HCT116 (cell line): ENCODE data around the gene MEF2B. TPM values are rescaled to one million over a fixed set of nuclear protein-coding genes. Genes with fewer than 3 reads are reported as not detected.
A peak's percentile ranks its signal among the peaks of the same experiment; 100 is the strongest.

Source experiments
- ATAC-seq: fragments of 200-7000 bp; cut with Tn5 transposase; 2 replicates; pipeline ENCODE4 v1.9.1; 2020; ENCODE audit warnings: mild to moderate bottlenecking, moderate library complexity
- BruUV-seq: library from RNA; stranded (reverse); fragments of 400-500 nt; replicated peaks from 2 replicates; lab custom pipeline; 2021; lab: Mats Ljungman, UMichigan
- CTCF ChIA-PET: fragments of 300-600 bp; sonication (Branson Sonifier 250); formaldehyde crosslinking; loops from one replicate; lab custom pipeline; 2021; ENCODE audit warnings: antibody characterized with exemption; lab: Charles Lee
- POLR2A ChIA-PET: fragments of 300-600, 350-600 bp; sonication (Branson Sonifier 250); formaldehyde crosslinking; loops from one replicate; lab custom pipeline; 2021; ENCODE audit warnings: antibody characterized with exemption; lab: Charles Lee
- RAD21 ChIA-PET, 2 experiments: fragments of 300-600 bp; sonication (Branson Sonifier 250); formaldehyde crosslinking; loops; one replicate each; lab custom pipeline; 2023; ENCODE audit warnings: low total read pairs in 2 of 2; ENCODE audit not compliant: uncharacterized antibody in 2 of 2, unreplicated experiment in 2 of 2, low non-redundant PET in 1 of 2; lab: Charles Lee
- DNase-seq: peaks from one replicate; pipeline ENCODE4 v3.0.0-alpha.2; 2010; ENCODE audit warnings: low read depth, low spot score
- H2AFZ ChIP-seq: fragments of 200-600 bp; shearing (Covaris generic), sonication (generic); 2 replicates; pipeline ENCODE4 v1.6.1; 2017; ENCODE audit warnings: low read depth, mixed run types, mixed read lengths, antibody characterized with exemption, low read length; ENCODE audit not compliant: poor library complexity, severe bottlenecking
- H3K27ac ChIP-seq: 2 replicates; pipeline ENCODE4 v1.5.1; 2012; ENCODE audit warnings: low read depth, low read length
- H3K27me3 ChIP-seq: fragments of 200-600 bp; sonication (generic); 2 replicates; pipeline ENCODE4 v1.6.1; 2016; ENCODE audit warnings: mixed run types, low read length, mixed read lengths; ENCODE audit not compliant: insufficient read depth
- H3K36me3 ChIP-seq, 2 experiments: fragments of 200-500 bp in 1 of 2; fragments of 200-600 bp in 1 of 2; sonication (Bioruptor generic) in 1 of 2; sonication (generic) in 1 of 2; 2 replicates each; pipeline versions ENCODE4 v1.5.1 to v1.6.1; 2014 to 2016; ENCODE audit warnings: low read length in 2 of 2, inconsistent platforms in 1 of 2, mixed read lengths in 1 of 2, mixed run types in 1 of 2; ENCODE audit not compliant: insufficient read depth in 2 of 2, control insufficient read depth in 1 of 2
- H3K4me1 ChIP-seq, 2 experiments: fragments of 200-600 bp in 1 of 2; sonication (generic) in 1 of 2; 2 replicates each; pipeline versions ENCODE4 v1.5.1 to v1.6.1; 2012 to 2017; ENCODE audit warnings: low read length in 2 of 2, inconsistent platforms in 1 of 2, mild to moderate bottlenecking in 1 of 2, mixed read lengths in 1 of 2, mixed run types in 1 of 2, moderate library complexity in 1 of 2; ENCODE audit not compliant: insufficient read depth in 2 of 2, control insufficient read depth in 1 of 2
- H3K4me2 ChIP-seq: fragments of 200-600 bp; sonication (generic); 2 replicates; pipeline ENCODE4 v1.6.1; 2017; ENCODE audit warnings: mixed run types, low read length, mixed read lengths
- H3K4me3 ChIP-seq, 2 experiments: fragments of 200-600 bp in 1 of 2; sonication (generic) in 1 of 2; replicated peaks in 1 of 2; 2 replicates each; pipeline ENCODE4 v1.5.1; 2011 to 2016; ENCODE audit warnings: low read length in 2 of 2, control low read depth in 1 of 2, low read depth in 1 of 2, mild to moderate bottlenecking in 1 of 2, mixed read lengths in 1 of 2, mixed run types in 1 of 2
- H3K79me2 ChIP-seq: fragments of 200-600 bp; sonication (generic); 2 replicates; pipeline ENCODE4 v1.6.1; 2017; ENCODE audit warnings: mild to moderate bottlenecking, mixed run types, low read length, moderate library complexity, mixed read lengths; ENCODE audit not compliant: insufficient read depth
- H3K9ac ChIP-seq: fragments of 200-600 bp; sonication (generic); 2 replicates; pipeline ENCODE4 v1.6.1; 2016; ENCODE audit warnings: low read length, mixed read lengths
- H3K9me2 ChIP-seq: fragments of 200-600 bp; sonication (generic), shearing (Covaris generic); 2 replicates; pipeline ENCODE4 v1.6.1; 2017; ENCODE audit warnings: mixed run types, mild to moderate bottlenecking, moderate library complexity; ENCODE audit not compliant: insufficient read depth
- H3K9me3 ChIP-seq, 2 experiments: fragments of 200-500 bp in 1 of 2; fragments of 200-600 bp in 1 of 2; sonication (Bioruptor generic) in 1 of 2; sonication (generic) in 1 of 2; 2 replicates each; pipeline ENCODE4 v1.6.1; 2014 to 2017; ENCODE audit warnings: low read length in 2 of 2, mixed read lengths in 2 of 2, inconsistent platforms in 1 of 2, low read depth in 1 of 2, mild to moderate bottlenecking in 1 of 2, mixed run types in 1 of 2, moderate library complexity in 1 of 2; ENCODE audit not compliant: control insufficient read depth in 1 of 2, insufficient read depth in 1 of 2
- H4K20me1 ChIP-seq: fragments of 200-600 bp; sonication (generic), shearing (Covaris generic); 2 replicates; pipeline ENCODE4 v1.6.1; 2017; ENCODE audit warnings: mixed run types, mild to moderate bottlenecking, moderate library complexity; ENCODE audit not compliant: insufficient read depth
- CEBPB ChIP-seq: IDR thresholded peaks from 2 replicates; pipeline ENCODE4 v1.6.1; 2012; ENCODE audit warnings: low read depth
- CTCF ChIP-seq, 3 experiments: fragments of 200-600 bp in 1 of 3; sonication (generic) in 1 of 3; IDR thresholded peaks in 2 of 3; conservative IDR thresholded peaks in 1 of 3; 2 replicates each; pipeline ENCODE4 v1.5.1; 2012 to 2017; ENCODE audit warnings: low read depth in 2 of 3, low read length in 2 of 3, antibody characterized with exemption in 1 of 3, borderline replicate concordance in 1 of 3, control low read depth in 1 of 3, mild to moderate bottlenecking in 1 of 3, mixed read lengths in 1 of 3, mixed run types in 1 of 3, moderate library complexity in 1 of 3; ENCODE audit not compliant: insufficient read depth in 1 of 3
- EGR1 ChIP-seq: IDR thresholded peaks from 2 replicates; pipeline ENCODE4 v1.6.1; 2012; ENCODE audit warnings: low read depth
- ELF1 ChIP-seq: IDR thresholded peaks from 2 replicates; pipeline ENCODE4 v1.6.1; 2012; ENCODE audit warnings: low read depth, borderline replicate concordance
- EZH2phosphoT487 ChIP-seq: fragments of 200-600 bp; IDR thresholded peaks from 2 replicates; pipeline ENCODE4 v1.6.1; 2018; ENCODE audit warnings: antibody characterized with exemption, borderline replicate concordance
- FOSL1 ChIP-seq: IDR thresholded peaks from 2 replicates; pipeline ENCODE4 v1.6.1; 2012; ENCODE audit warnings: low read depth
- JUND ChIP-seq: IDR thresholded peaks from 2 replicates; pipeline ENCODE4 v1.6.1; 2012
- MAX ChIP-seq: IDR thresholded peaks from 2 replicates; pipeline ENCODE4 v1.6.1; 2012
- POLR2A ChIP-seq: IDR thresholded peaks from 2 replicates; pipeline ENCODE4 v1.7.0; 2011; ENCODE audit warnings: borderline replicate concordance; ENCODE audit not compliant: insufficient read depth, insufficient read length; ENCODE audit errors: extremely low read depth
- POLR2AphosphoS5 ChIP-seq: IDR thresholded peaks from 2 replicates; pipeline ENCODE4 v1.6.1; 2011; ENCODE audit warnings: mild to moderate bottlenecking, low read depth, low read length, moderate library complexity
- RAD21 ChIP-seq: IDR thresholded peaks from 2 replicates; pipeline ENCODE4 v1.6.1; 2012; ENCODE audit warnings: low read depth, mild to moderate bottlenecking
- SIN3A ChIP-seq: IDR thresholded peaks from 2 replicates; pipeline ENCODE4 v1.6.1; 2012; ENCODE audit warnings: low read depth
- SP1 ChIP-seq: IDR thresholded peaks from 2 replicates; pipeline ENCODE4 v1.6.1; 2012; ENCODE audit warnings: low read depth
- TCF7L2 ChIP-seq: IDR thresholded peaks from 2 replicates; pipeline ENCODE4 v1.7.0; 2011; ENCODE audit warnings: borderline replicate concordance, inconsistent platforms; ENCODE audit not compliant: insufficient read depth, insufficient read length; ENCODE audit errors: extremely low read depth
- ZFX ChIP-seq: fragments of 450-650 bp; IDR thresholded peaks from 2 replicates; pipeline ENCODE4 v1.6.1; 2017
- intact Hi-C: fragments of 100-400 bp; cut with micrococcal nuclease; formaldehyde crosslinking; loops from 2 replicates; pipeline ENCODE4 v1.10.0; 2022
- total RNA-seq: library from RNA; stranded (reverse); gene quantifications from one replicate; pipeline ENCODE4 v1.2.1, GENCODE V29; 2021; ENCODE audit not compliant: unreplicated experiment

MEF2B gene
- total RNA-seq, 1 experiment from 2014 or later: 7.9 TPM

- TF ChIP-seq JUND (no peak), TCF7L2 (no peak), CTCF (IDR thresholded peaks at IDR 0.05 in 2 of 3, conservative IDR thresholded peaks at IDR 0.05 in 1 of 3; ENCODE audit: borderline replicate concordance in 1 of 3, insufficient read depth in 1 of 3, low read depth in 2 of 3, low read length in 2 of 3) (no peak; a peak in 1 of 6 replicates), POLR2A (no peak), EZH2phosphoT487 (no peak), ELF1 (no peak), RAD21 (no peak)
These were observed 34.1 kb upstream of the MEF2B start (continued) for GRCh38 chr19:19204181-19204580.

DNA sequence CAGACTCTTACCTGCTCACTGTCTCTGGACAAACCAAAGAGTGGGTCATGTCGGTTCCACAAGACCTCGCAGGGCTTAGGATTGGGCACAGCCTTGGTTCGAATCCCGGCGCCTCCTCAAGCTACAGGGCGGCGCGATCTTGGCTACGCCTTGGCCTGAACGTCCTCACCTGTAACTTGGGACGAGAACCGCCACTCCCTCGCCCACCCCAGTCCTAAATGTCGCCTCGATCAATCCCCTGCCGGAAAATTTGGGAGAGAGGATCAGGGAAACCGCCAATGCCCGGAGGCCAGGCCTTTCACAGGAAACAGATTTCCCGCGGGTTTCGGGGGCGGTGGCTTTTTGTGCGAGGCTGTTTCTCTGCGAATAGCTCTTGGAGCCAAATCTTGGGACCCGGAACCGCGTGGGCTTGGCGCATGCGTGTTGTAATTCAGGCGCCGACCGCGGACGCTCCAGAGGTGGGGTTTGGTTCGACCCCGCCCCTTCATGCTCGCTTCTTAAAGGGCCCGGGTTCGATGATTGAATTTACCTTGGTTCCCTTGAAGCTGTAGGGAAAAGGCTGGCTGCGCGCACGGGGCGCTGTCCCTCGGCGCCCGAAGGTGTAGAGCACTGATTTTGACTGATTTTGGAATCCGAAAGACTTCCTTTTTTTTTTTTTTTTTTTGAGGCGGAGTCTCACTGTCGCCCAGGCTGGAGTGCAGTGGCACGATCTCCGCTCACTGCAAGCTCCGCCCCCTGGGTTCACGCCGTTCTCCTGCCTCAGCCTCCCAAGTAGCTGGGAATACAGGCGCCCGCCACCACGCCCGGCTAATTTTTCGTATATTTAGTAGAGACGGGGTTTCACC is 33.2 kb upstream of the MEF2B start, which contains the start of gene NR2C2AP:
NR2C2AP (minus strand) TSS at position 403 of the 845 bp plus-strand sequence; CDS start at position 49, 354 bp downstream.
- intact Hi-C loops: loop anchor here (1.0 kb wide), 1 partner anchor 11 kb away; the partner anchor contains the start of genes BORCS8 and RFXANK
- no peaks in the 10 kb centered on the region for H3K27me3 ChIP-seq
- peaks cover 6 to 8% of the 10 kb centered on the region in 2 experiments; a peak in 2 of 4 replicates for H3K36me3 ChIP-seq
- ATAC-seq (peak; percentile 89), DNase-seq (peak; percentile 93)
- peaks cover 22% of the 10 kb centered on the region for H3K79me2 ChIP-seq
- peak within 1 kb of the TSS; percentile 97 for H3K9ac ChIP-seq
- H3K9me3 ChIP-seq: no peaks in the 10 kb centered on the region
- TSS peak; percentile 90 for BruUV-seq
- H4K20me1 ChIP-seq: no peaks in the 10 kb centered on the region
- peak within 1 kb of the TSS; percentile 75 for H3K27ac ChIP-seq
- H3K4me2 ChIP-seq: peak within 1 kb of the TSS; percentile 96
- ChIA-PET CTCF (interaction anchor here (0.8 kb wide), 1 partner anchor 22 kb away, joined by 5 read pairs; no protein-coding TSS in a partner anchor), RAD21 (no interaction called here), POLR2A (interaction anchor here (0.7 to 1.6 kb wide), 4 partner anchors 10 to 28 kb away, joined by 3 to 15 read pairs (median 4); partner anchors contain the start of genes BORCS8 and RFXANK)
- no peaks in the 10 kb centered on the region for H3K9me2 ChIP-seq
- H3K4me1 ChIP-seq: peaks cover 10 to 36% of the 10 kb centered on the region in 2 experiments; a peak in 3 of 4 replicates
- TF ChIP-seq ZFX (peak; percentile 56; the same call in 1 of the 2 replicates), EGR1 (0 out of 2 replicates have a peak, but pooled peaks have one; percentile 47), FOSL1 (no peak), SP1 (peak; percentile 63), SIN3A (peak; percentile 36; the same call in 1 of the 2 replicates), CEBPB (no peak), TCF7L2 (no peak), POLR2AphosphoS5 (peak; percentile 67), MAX (peak; percentile 84)
- peak within 1 kb of the TSS; percentile 78 to 96 for H3K4me3 ChIP-seq
- H2AFZ ChIP-seq: no peak within 1 kb of the TSS
